HTERT RPE-1 (cell line): ENCODE measurements around the gene S100A6.

Experiments used
- in situ Hi-C: fragments of 300-500 bp; cut with MboI; formaldehyde crosslinking; loops from 4 replicates; pipeline ENCODE4 v1.14.3; 2020; ENCODE audit warnings: low sequenced_read_pairs

S100A6 gene

GRCh38 chr1:153506831-153507413, 28.9 kb downstream of the S100A6 start:
- in situ Hi-C loops: no loop called here

GRCh38 chr1:153506386-153506785, 29.4 kb downstream of the S100A6 start:
- in situ Hi-C loops: no loop called here

- in situ Hi-C loops: no loop called here
Measured at GRCh38 chr1:153505576-153505975, 30.2 kb downstream of the S100A6 start.

- in situ Hi-C loops: no loop called here
Measured at GRCh38 chr1:153503766-153504165, 32.0 kb downstream of the S100A6 start.

GRCh38 chr1:153498746-153499145, 37.0 kb downstream of the S100A6 start:
- in situ Hi-C loops: no loop called here

- in situ Hi-C loops: no loop called here
Measured at GRCh38 chr1:153495536-153495935, 40.3 kb downstream of the S100A6 start.

GRCh38 chr1:153494976-153495535, 40.7 kb downstream of the S100A6 start:
- in situ Hi-C loops: no loop called here

GRCh38 chr1:153493343-153493960, 42.3 kb downstream of the S100A6 start:
- in situ Hi-C loops: no loop called here

GRCh38 chr1:153490272-153491051, 45.3 kb downstream of the S100A6 start:
- in situ Hi-C loops: no loop called here

- in situ Hi-C loops: no loop called here
Measured at GRCh38 chr1:153488731-153489130, 47.1 kb downstream of the S100A6 start.

- in situ Hi-C loops: no loop called here
Measured at GRCh38 chr1:153487707-153488106, 48.1 kb downstream of the S100A6 start.

GRCh38 chr1:153485863-153486262, 49.9 kb downstream of the S100A6 start:
- in situ Hi-C loops: no loop called here
